Naive thymus-derived CD4-positive, alpha-beta T cell (primary cell): ENCODE data around the gene LCE6A. TPM values are rescaled to one million over a fixed set of nuclear protein-coding genes. Genes with fewer than 3 reads are reported as not detected.

ENCODE experiments used
- ATAC-seq: fragments of 150-1000 bp; cut with Tn5 transposase; 2 replicates; pipeline ENCODE4 v1.10.0; 2021; ENCODE audit warnings: mild to moderate bottlenecking, moderate library complexity
- CTCF ChIA-PET: fragments of 350-600 bp; sonication (Branson Sonifier 250); formaldehyde crosslinking; loops from one replicate; lab custom pipeline; 2021; ENCODE audit warnings: antibody characterized with exemption; lab: Charles Lee
- POLR2A ChIA-PET: fragments of 350-600 bp; sonication (Branson Sonifier 250); formaldehyde crosslinking; loops from one replicate; lab custom pipeline; 2021; ENCODE audit warnings: antibody characterized with exemption, inconsistent platforms; lab: Charles Lee
- DNase-seq, 9 donors: peaks; one replicate each; pipeline versions ENCODE4 v3.0.0 to v3.0.0-alpha.2; 2020 to 2022; ENCODE audit warnings: mixed read lengths in 1 of 9
- H3K27ac ChIP-seq: one replicate; pipeline ENCODE4 v1.7.0; 2013; ENCODE audit warnings: mild to moderate bottlenecking, low read depth, low read length, moderate library complexity
- H3K27me3 ChIP-seq, 2 donors: one replicate each; pipeline ENCODE4 v1.7.0; 2013; ENCODE audit warnings: low read length in 2 of 2, mild to moderate bottlenecking in 2 of 2, moderate library complexity in 2 of 2; ENCODE audit not compliant: control insufficient read depth in 2 of 2, insufficient read depth in 2 of 2
- H3K36me3 ChIP-seq, 3 experiments: 1 replicate in 2 of 3; 2 replicates in 1 of 3; pipeline ENCODE4 v1.7.0; 2013; ENCODE audit warnings: low read length in 3 of 3, mild to moderate bottlenecking in 3 of 3, moderate library complexity in 1 of 3; ENCODE audit not compliant: insufficient read depth in 3 of 3, control insufficient read depth in 2 of 3
- H3K4me1 ChIP-seq, 2 donors: one replicate each; pipeline ENCODE4 v1.7.0; 2013; ENCODE audit warnings: low read length in 2 of 2, mild to moderate bottlenecking in 2 of 2, moderate library complexity in 1 of 2; ENCODE audit not compliant: control insufficient read depth in 2 of 2, insufficient read depth in 2 of 2
- H3K4me3 ChIP-seq: 2 replicates; pipeline ENCODE4 v1.7.0; 2013; ENCODE audit warnings: mild to moderate bottlenecking, low read length
- H3K9me3 ChIP-seq, 3 experiments: 1 replicate in 2 of 3; 2 replicates in 1 of 3; pipeline ENCODE4 v1.7.0; 2013; ENCODE audit warnings: low read length in 3 of 3; ENCODE audit not compliant: control insufficient read depth in 2 of 3
- H3K27ac Mint-ChIP-seq, 9 donors: one replicate each; pipeline ENCODE4 v1.8.0; 2020 to 2022; ENCODE audit warnings: mixed read lengths in 9 of 9, mild to moderate bottlenecking in 8 of 9, moderate library complexity in 5 of 9, inconsistent platforms in 2 of 9
- H3K27me3 Mint-ChIP-seq, 5 donors: one replicate each; pipeline ENCODE4 v1.8.0; 2021 to 2022; ENCODE audit warnings: mixed read lengths in 5 of 5, mild to moderate bottlenecking in 1 of 5
- H3K36me3 Mint-ChIP-seq, 5 donors: one replicate each; pipeline ENCODE4 v1.8.0; 2020 to 2022; ENCODE audit warnings: mixed read lengths in 5 of 5, mild to moderate bottlenecking in 3 of 5, inconsistent platforms in 1 of 5
- H3K4me1 Mint-ChIP-seq, 7 donors: one replicate each; pipeline ENCODE4 v1.8.0; 2020 to 2022; ENCODE audit warnings: mixed read lengths in 7 of 7, mild to moderate bottlenecking in 3 of 7, inconsistent platforms in 1 of 7
- H3K4me3 Mint-ChIP-seq, 10 donors: one replicate each; pipeline ENCODE4 v1.8.0; 2020 to 2022; ENCODE audit warnings: mild to moderate bottlenecking in 10 of 10, mixed read lengths in 10 of 10, moderate library complexity in 6 of 10, inconsistent platforms in 2 of 10
- H3K9me3 Mint-ChIP-seq, 11 donors: one replicate each; pipeline ENCODE4 v1.8.0; 2020 to 2022; ENCODE audit warnings: mixed read lengths in 11 of 11, mild to moderate bottlenecking in 4 of 11, inconsistent platforms in 1 of 11, moderate library complexity in 1 of 11
- intact Hi-C, 2 donors: fragments of 100-400 bp; cut with micrococcal nuclease; formaldehyde crosslinking; loops; one replicate each; pipeline ENCODE4 v1.15.1; 2023
- polyA plus RNA-seq, 2 donors: library from polyadenylated mRNA; unstranded; fragments of 300-500 nt; fragmentation: Illumina TruSeq; gene quantifications; one replicate each; pipeline ENCODE4 v1.2.3, GENCODE V29; 2021
- total RNA-seq, 6 experiments: library from RNA in 5 of 6; stranded (reverse) in 5 of 6; gene quantifications; 1 replicate in 5 of 6; 2 replicates in 1 of 6; pipeline ENCODE4 v1.2.3 and lab custom pipeline; 2021 to 2026

Gene LCE6A
- not detected for total RNA-seq
- not detected for polyA plus RNA-seq
- total RNA-seq (lab: John Stamatoyannopoulos, UW), result not detected

GRCh38 chr1:152842556-152842955 is at the start of gene LCE6A:
Gene LCE6A, plus strand, starts transcription at chr1:152842856. Its CDS starts 665 bp downstream, at chr1:152843521.
- Histone ChIP-seq H3K4me1 (no peaks in the 10 kb centered on the region), H3K27ac (no peak within 1 kb of the TSS), H3K4me3 (no peak within 1 kb of the TSS), H3K27me3 (no peaks in the 10 kb centered on the region), H3K36me3 (no peaks in the 10 kb centered on the region), H3K9me3 (no peaks in the 10 kb centered on the region)
- Mint-ChIP-seq H3K4me1 (no peaks in the 10 kb centered on the region), H3K9me3 (peaks cover 0 to 4% (median 0%) of the 10 kb centered on the region in 11 donors), H3K36me3 (no peaks in the 10 kb centered on the region), H3K27ac (no peak within 1 kb of the TSS), H3K4me3 (no peak within 1 kb of the TSS), H3K27me3 (peaks cover 9 to 44% (median 25%) of the 10 kb centered on the region in 5 donors)
- CTCF ChIA-PET, result no interaction called here
- DNase-seq (no peak), ATAC-seq (no peak)
- intact Hi-C loops, result no loop called here
- POLR2A ChIA-PET, result no interaction called here

DNA sequence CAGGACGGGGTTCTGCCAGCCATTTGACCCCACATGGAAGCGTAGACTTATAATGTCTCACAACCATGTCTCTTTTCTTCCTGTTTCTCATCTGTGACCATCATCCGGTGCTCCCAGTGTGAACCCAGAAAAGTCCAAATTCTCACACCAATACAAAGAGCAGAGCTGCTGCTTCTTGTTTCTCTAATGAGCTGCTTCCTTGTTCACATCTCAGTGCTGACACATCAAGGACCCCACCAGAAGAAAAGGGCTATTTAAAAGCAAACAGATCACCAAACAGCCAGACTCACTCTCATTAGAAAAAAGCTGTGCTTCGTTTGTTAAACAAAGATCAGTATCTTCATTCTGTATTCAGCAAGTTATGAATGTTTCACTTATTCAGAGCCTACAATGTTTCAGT is 47.0 kb upstream of the LCE6A start:
- Mint-ChIP-seq H3K27ac (no peak overlapping the region), H3K36me3 (no peaks in the 10 kb centered on the region), H3K27me3 (peaks cover 3 to 35% (median 30%) of the 10 kb centered on the region in 5 donors), H3K9me3 (no peaks in the 10 kb centered on the region), H3K4me1 (peaks cover 0 to 1% (median 0%) of the 10 kb centered on the region in 7 donors), H3K4me3 (no peak overlapping the region)
- Histone ChIP-seq H3K27me3 (no peaks in the 10 kb centered on the region), H3K4me1 (no peaks in the 10 kb centered on the region), H3K4me3 (no peak overlapping the region), H3K27ac (no peak overlapping the region), H3K36me3 (no peaks in the 10 kb centered on the region), H3K9me3 (no peaks in the 10 kb centered on the region)
- no peak for ATAC-seq
- ChIA-PET POLR2A (no interaction called here), CTCF (no interaction called here)
- intact Hi-C loops, result no loop called here
- no peak for DNase-seq

GRCh38 chr1:152796421-152796820 is 46.2 kb upstream of the LCE6A start, which contains the start of gene LCE1D:
Gene LCE1D, plus strand, starts transcription at chr1:152796721. Its CDS starts 1,074 bp downstream, at chr1:152797795.
- H3K27me3 ChIP-seq, result no peaks in the 10 kb centered on the region
- Mint-ChIP-seq H3K36me3 (no peaks in the 10 kb centered on the region), H3K9me3 (no peaks in the 10 kb centered on the region), H3K4me3 (no peak within 1 kb of the TSS), H3K4me1 (peaks cover 0 to 1% (median 0%) of the 10 kb centered on the region in 7 donors), H3K27me3 (peaks cover 8 to 36% (median 29%) of the 10 kb centered on the region in 5 donors), H3K27ac (no peak within 1 kb of the TSS)
- ATAC-seq (no peak), DNase-seq (no peak)
- CTCF ChIA-PET, result no interaction called here
- H3K36me3 ChIP-seq, result no peaks in the 10 kb centered on the region
- no peak within 1 kb of the TSS for H3K4me3 ChIP-seq
- H3K9me3 ChIP-seq, result no peaks in the 10 kb centered on the region
- no peaks in the 10 kb centered on the region for H3K4me1 ChIP-seq
- POLR2A ChIA-PET, result no interaction called here
- no peak within 1 kb of the TSS for H3K27ac ChIP-seq
- intact Hi-C loops, result no loop called here

DNA sequence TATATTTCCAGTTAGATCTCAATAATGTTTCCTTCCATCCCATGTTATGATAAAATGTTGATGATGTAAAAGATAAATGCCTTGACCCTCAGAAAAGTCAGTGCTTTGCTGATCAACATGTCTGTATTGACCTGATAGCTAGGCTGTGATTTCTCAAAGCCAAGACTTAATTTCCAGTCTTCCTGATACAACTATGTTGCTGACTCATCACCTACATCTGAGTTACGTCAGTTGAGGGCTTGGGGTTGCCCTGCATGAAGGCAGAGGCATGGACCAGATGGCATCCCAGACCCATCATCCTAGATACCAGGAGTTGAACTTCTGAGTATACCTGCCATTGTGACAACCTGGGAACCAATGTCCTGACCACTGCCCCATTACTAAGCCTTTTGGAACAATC is 41.3 kb upstream of the LCE6A start:
- no peaks in the 10 kb centered on the region for H3K27me3 ChIP-seq
- no peaks in the 10 kb centered on the region for H3K9me3 Mint-ChIP-seq
- no peaks in the 10 kb centered on the region for H3K9me3 ChIP-seq
- intact Hi-C loops, result no loop called here
- no peak for DNase-seq
- H3K4me1 Mint-ChIP-seq, result no peaks in the 10 kb centered on the region
- POLR2A ChIA-PET, result no interaction called here
- H3K36me3 ChIP-seq, result no peaks in the 10 kb centered on the region
- no peak overlapping the region for H3K4me3 ChIP-seq
- H3K27me3 Mint-ChIP-seq, result peaks cover 12 to 60% (median 40%) of the 10 kb centered on the region in 5 donors
- H3K4me3 Mint-ChIP-seq, result no peak overlapping the region
- H3K27ac ChIP-seq, result no peak overlapping the region
- no peaks in the 10 kb centered on the region for H3K36me3 Mint-ChIP-seq
- no peak overlapping the region for H3K27ac Mint-ChIP-seq
- CTCF ChIA-PET, result no interaction called here
- ATAC-seq, result no peak
- H3K4me1 ChIP-seq, result no peaks in the 10 kb centered on the region

DNA sequence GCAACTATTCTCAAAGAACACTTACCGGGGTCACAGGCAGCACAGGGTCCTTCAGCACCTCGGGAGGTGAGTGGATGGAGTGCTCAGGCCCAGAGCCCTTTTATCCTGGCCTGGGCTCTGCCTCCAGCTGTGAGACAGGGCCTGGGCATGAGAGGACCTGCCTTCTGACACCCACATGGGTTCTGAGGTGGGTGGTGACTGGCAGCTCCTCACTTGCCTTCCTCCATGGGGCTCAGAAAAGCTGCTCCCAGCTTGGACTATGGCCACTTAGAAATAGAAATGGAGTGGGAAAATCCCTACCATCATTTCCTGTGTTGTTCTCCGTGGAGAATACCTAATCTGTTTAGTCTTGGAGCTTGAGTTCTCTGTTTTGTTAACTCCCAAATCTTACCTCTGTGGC is 36.1 kb upstream of the LCE6A start, which contains the start of gene LCE1C:
LCE1C (minus strand) TSS at position 76 of the 400 bp plus-strand sequence. CDS start 1,173 bp downstream, outside the sequence.
- H3K4me1 ChIP-seq, result no peaks in the 10 kb centered on the region
- CTCF ChIA-PET, result no interaction called here

DNA sequence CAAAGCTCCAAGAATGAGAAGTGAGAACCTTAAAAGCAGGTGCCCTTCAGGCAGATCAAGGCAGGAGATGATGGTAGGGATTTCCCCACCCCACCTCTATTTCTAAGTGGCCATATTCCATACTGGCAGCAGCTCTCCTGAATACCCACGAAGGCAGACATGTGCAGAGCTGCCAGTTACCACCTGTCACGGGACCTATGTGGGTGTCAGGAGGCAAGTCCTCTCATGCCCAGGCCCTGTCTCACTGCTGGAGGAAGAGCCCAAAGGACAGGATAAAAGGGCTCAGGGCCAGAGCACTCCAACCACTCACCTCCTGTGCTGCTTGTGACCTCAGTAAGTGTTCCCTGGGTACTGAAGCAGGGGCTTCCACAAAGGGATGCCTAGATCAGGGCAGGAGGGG is 31.6 kb upstream of the LCE6A start:
- Histone ChIP-seq H3K27me3 (no peaks in the 10 kb centered on the region), H3K4me1 (no peaks in the 10 kb centered on the region), H3K36me3 (no peaks in the 10 kb centered on the region), H3K27ac (no peak overlapping the region), H3K9me3 (no peaks in the 10 kb centered on the region), H3K4me3 (no peak overlapping the region)
- H3K9me3 Mint-ChIP-seq, result peaks cover 0 to 5% (median 0%) of the 10 kb centered on the region in 11 donors
- DNase-seq, result no peak
- peaks cover 2 to 23% (median 12%) of the 10 kb centered on the region in 5 donors for H3K27me3 Mint-ChIP-seq
- H3K4me3 Mint-ChIP-seq, result no peak overlapping the region
- POLR2A ChIA-PET, result no interaction called here
- no peak overlapping the region for H3K27ac Mint-ChIP-seq
- intact Hi-C loops, result no loop called here
- CTCF ChIA-PET, result no interaction called here
- ATAC-seq, result no peak
- H3K36me3 Mint-ChIP-seq, result no peaks in the 10 kb centered on the region
- no peaks in the 10 kb centered on the region for H3K4me1 Mint-ChIP-seq

More for the DNA sequence above, 36.1 kb upstream of the LCE6A start, which contains the start of gene LCE1C:
- peaks cover 0 to 5% (median 0%) of the 10 kb centered on the region in 11 donors for H3K9me3 Mint-ChIP-seq
- DNase-seq (no peak), ATAC-seq (no peak)
- POLR2A ChIA-PET, result no interaction called here
- H3K27me3 ChIP-seq, result no peaks in the 10 kb centered on the region
- H3K4me3 Mint-ChIP-seq, result no peak within 1 kb of the TSS
- H3K27ac ChIP-seq, result no peak within 1 kb of the TSS
- H3K4me1 Mint-ChIP-seq, result no peaks in the 10 kb centered on the region
- H3K36me3 Mint-ChIP-seq, result no peaks in the 10 kb centered on the region
- no peak within 1 kb of the TSS for H3K4me3 ChIP-seq
- H3K27me3 Mint-ChIP-seq, result peaks cover 6 to 31% (median 24%) of the 10 kb centered on the region in 5 donors
- intact Hi-C loops, result no loop called here
- H3K36me3 ChIP-seq, result no peaks in the 10 kb centered on the region
- no peak within 1 kb of the TSS for H3K27ac Mint-ChIP-seq
- H3K9me3 ChIP-seq, result no peaks in the 10 kb centered on the region

DNA sequence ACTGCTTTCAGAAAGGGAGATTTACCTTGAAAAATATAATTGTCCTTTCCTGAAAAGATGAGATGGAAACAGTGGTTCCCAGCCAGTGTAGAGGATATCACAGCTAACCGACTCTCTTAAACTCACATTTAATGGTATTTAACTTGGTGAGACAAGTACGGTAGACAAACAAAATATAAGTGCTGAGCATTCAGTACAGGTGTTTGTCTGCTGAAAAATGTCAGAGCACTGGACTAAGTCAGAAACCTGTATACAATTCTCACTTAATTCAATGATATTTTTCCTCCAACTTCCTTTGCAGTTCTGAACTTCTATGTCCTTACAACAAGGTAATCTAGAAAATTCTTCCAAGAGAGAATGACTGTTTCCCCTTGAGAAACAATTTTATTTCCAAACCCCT is 31.0 kb upstream of the LCE6A start, which contains the start of gene LCE1B:
LCE1B (plus strand) TSS at position 301 of the 400 bp plus-strand sequence. CDS start 476 bp downstream, outside the sequence.
- Histone ChIP-seq H3K9me3 (no peaks in the 10 kb centered on the region), H3K27ac (no peak within 1 kb of the TSS), H3K36me3 (no peaks in the 10 kb centered on the region), H3K27me3 (no peaks in the 10 kb centered on the region), H3K4me1 (no peaks in the 10 kb centered on the region), H3K4me3 (no peak within 1 kb of the TSS)
- POLR2A ChIA-PET, result no interaction called here
- CTCF ChIA-PET, result no interaction called here
- Mint-ChIP-seq H3K4me3 (no peak within 1 kb of the TSS), H3K4me1 (no peaks in the 10 kb centered on the region), H3K36me3 (no peaks in the 10 kb centered on the region), H3K9me3 (peaks cover 0 to 5% (median 0%) of the 10 kb centered on the region in 11 donors), H3K27me3 (peaks cover 2 to 23% (median 10%) of the 10 kb centered on the region in 5 donors), H3K27ac (no peak within 1 kb of the TSS)
- ATAC-seq, result no peak
- intact Hi-C loops, result no loop called here
- no peak for DNase-seq
